Inflammatory macrophage (primary cell): Measurements from ENCODE around the gene RASGRP2.

ENCODE experiments used
- DNase-seq, 2 donors: peaks; one replicate each; pipeline ENCODE4 v3.0.0-alpha.2; 2020 to 2022

Gene RASGRP2

GRCh38 chr11:64755681-64756361, 11.9 kb upstream of the RASGRP2 start:
- no peak for DNase-seq

DNA sequence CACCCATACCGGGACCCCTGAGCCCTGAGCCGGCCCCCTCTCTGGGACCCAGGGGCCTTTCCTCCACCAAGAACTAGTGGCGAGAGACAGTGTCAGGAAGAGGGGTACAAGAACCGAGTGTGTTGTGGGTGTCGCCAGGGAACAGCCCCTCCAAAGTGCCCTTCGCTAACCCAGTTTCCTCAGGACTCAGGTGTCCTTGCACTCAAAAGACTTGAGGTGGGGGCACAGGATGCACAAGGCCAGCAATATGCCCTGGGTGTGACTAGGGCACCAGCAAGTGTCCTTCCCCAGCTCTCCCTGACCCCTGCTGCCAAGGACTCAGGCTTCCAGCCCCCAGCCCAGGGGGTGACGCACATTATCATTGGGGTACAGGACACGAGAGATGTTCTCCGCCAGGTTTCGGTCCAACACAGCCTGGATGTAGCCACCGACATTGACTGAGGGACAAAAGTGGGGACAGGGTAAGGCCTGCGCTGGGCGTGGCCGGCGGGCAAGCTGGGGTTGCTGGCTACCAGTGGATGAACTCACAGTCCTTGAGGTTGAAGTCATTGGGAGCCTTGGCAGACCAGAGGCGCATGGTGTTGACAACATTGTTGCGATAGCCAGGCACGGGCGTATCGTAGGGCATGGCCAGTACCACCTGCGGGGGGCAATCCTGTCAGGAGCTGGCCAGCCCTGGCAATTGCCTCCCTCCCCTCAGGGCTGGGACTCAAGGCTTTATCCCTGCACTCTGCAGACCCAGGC, 11.1 kb upstream of the RASGRP2 start:
- no peak for DNase-seq

DNA sequence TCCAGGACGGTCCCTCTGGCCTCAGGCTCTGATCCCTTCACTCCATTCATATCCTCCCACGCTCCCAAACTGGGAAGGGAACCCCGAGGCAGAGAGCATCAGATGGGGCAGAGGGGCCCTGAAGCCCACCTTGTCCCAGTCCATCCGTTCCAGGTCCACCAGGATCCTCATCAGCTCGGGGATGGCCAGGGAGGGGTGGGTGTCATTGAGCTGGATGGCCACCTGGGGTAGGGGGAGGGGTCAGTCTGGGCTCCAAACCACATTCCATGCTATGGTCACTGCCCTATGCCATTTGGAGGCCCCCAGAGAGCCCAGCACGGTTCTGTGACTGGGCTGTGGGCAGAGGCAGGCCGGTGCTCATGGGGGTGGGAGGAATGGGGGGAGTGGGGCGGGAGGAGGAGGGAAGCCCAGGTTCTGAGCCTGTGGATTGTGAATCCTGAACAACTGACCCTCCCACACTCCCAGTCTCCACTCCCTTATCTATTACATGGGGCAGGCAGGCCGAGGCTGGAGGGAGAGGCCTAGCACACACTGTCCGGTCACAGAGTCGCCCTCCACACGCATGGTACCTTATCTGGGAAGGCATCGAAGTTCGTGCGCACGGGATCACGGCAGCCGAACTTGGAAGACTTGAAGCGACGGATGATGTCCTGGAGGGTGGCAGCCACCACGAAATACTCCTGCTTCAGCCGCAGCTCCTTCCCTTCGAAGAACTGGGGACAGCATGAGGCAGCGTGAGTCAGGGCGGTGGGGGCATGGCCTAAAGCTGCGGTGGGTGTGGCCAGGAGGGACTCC, 10.4 kb upstream of the RASGRP2 start:
- no peak for DNase-seq

- no peak for DNase-seq
These were observed 9.6 kb upstream of the RASGRP2 start for GRCh38 chr11:64753380-64754123.

DNA sequence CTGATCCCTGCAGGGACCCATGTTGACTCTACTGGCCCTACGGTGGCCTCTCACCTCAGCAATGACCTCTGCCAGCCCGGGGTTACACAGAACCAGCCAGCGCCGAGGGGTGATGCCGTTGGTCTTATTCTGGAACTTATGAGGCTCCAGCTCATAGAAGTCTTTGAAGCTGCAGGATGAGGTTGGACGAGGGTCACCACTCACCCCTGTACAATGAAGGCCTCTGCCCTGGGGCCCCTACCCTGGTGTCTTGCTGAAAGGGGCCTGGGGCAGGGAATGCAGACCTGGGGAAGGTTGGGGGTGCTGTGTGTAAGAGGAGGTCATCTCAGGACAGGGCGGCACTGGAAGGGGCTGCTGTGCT, 9.1 kb upstream of the RASGRP2 start:
- no peak for DNase-seq

DNA sequence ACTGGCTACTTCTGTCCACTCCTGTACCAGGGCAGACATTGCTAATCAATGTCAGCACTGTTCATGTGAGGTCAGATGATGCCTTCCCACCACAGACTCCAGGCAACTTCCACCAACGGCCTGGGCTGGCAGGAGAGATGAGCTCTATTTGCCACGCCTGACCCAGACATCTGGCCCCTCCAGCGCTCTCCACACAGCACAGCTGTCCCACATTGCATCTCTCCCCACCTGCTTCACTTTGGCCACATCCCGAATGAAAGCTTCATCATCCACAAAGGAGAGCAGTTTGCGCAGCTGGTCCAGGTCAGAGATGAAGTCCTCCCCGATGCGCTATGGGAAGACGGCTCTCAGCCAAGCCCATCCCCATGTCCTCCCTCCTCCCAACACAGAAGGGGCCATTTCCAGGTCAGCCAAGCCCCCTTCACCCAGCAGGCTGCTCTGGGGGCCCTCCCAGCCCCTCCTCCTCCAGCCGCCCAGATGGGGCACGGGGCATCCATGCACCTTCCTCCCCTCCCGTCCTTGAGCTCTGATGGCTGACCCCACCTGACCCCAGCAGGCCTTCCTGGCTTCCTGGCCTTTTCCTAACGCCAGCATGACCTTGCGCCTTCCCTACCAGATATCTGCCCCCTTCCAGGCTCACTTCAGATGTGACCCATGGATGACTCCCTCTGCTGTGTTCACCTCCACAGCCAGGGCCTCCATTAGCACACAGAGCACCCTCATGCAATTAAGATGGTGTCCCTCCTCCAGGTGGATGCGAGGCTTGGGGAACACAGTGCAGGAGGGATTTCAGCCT, 8.4 kb upstream of the RASGRP2 start:
- no peak for DNase-seq

- no peak for DNase-seq
These were observed 7.6 kb upstream of the RASGRP2 start for GRCh38 chr11:64751580-64751979.

- DNase-seq: no peak
These were observed 7.2 kb upstream of the RASGRP2 start for GRCh38 chr11:64751136-64751535.

GRCh38 chr11:64750361-64751054, 6.6 kb upstream of the RASGRP2 start:
- DNase-seq: no peak

- DNase-seq: no peak
These were observed 4.2 kb upstream of the RASGRP2 start for GRCh38 chr11:64747961-64748665.

DNA sequence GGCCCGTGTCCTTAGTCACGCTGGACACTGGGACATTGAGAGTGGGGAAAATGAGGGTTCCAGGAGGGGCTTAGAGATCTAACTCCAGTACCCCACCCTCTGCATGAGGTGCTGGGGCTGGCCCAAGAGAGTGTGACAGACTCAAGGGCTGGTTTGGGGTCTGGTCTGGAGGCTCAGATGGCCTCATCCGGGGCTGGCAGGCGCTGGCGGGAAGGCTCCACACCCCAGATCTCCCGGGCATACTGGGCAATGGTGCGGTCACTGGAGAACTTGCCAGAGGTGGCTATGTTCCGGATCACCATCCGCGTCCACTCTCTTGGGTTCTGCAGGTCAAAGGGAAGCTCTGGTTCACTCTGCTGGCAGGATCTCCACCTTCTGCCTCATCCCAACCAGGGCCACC, 2.5 kb upstream of the RASGRP2 start:
- DNase-seq: no peak

DNA sequence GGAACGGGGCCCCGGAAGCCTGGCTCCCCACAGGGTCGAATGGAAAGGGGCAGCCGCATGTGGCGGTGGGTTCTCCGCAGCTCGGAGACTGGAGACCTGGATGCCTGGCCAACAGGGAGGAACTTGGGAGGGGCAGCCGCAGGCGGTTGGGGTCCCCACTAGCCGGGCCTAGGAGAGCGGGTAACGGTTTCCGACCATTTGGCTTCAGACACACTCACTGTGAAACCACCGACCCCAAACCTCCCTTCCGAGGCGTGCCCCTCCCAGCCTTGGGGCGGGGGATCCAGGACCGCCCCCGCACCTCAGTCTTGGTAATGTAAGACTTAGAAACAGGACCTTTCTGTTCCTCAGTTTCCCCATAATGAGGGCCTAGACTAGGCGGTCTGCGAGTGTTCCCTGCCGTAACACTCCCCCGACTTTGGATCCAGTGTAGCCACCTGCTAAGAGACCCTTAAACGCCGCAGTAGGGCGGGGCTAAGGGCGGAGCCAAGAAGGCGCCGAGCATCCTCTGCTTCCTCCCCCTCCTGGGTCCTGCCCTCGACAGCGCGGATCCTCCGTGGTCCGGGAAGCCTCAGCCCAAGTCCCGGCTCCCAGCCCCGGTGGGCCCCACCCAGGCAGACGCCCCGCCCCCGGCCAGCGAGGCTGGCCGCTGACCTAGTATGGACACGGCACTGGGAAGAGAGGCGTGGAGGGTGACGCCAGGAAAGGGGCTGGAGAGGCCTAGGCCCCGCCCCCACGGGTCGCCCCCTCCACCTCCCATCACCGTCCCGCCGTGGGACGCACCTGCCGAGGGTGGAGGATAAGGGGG, 1.8 kb upstream of the RASGRP2 start:
- peak; percentile 41 to 76 for DNase-seq

GRCh38 chr11:64745189-64745520, 1.2 kb upstream of the RASGRP2 start:
- DNase-seq: peak; percentile 44 to 72

- no peak for DNase-seq
These were observed 724 bp upstream of the RASGRP2 start for GRCh38 chr11:64744544-64745188.

GRCh38 chr11:64742889-64743590, 902 bp downstream of the RASGRP2 start:
- DNase-seq: peak; percentile 66 to 85

- DNase-seq: peak; percentile 20 to 24
These were observed 1.7 kb downstream of the RASGRP2 start for GRCh38 chr11:64742087-64742888.

GRCh38 chr11:64741375-64742086, 2.4 kb downstream of the RASGRP2 start:
- no peak for DNase-seq
